GM18870 (cell line): Measurements from ENCODE around the gene MAPKBP1.

Experiments
- ATAC-seq: cut with Tn5 transposase; IDR thresholded peaks from one replicate; pipeline ENCODE4 v1.9.1; 2021; ENCODE audit warnings: moderate library complexity; ENCODE audit not compliant: unreplicated experiment

MAPKBP1 gene

DNA sequence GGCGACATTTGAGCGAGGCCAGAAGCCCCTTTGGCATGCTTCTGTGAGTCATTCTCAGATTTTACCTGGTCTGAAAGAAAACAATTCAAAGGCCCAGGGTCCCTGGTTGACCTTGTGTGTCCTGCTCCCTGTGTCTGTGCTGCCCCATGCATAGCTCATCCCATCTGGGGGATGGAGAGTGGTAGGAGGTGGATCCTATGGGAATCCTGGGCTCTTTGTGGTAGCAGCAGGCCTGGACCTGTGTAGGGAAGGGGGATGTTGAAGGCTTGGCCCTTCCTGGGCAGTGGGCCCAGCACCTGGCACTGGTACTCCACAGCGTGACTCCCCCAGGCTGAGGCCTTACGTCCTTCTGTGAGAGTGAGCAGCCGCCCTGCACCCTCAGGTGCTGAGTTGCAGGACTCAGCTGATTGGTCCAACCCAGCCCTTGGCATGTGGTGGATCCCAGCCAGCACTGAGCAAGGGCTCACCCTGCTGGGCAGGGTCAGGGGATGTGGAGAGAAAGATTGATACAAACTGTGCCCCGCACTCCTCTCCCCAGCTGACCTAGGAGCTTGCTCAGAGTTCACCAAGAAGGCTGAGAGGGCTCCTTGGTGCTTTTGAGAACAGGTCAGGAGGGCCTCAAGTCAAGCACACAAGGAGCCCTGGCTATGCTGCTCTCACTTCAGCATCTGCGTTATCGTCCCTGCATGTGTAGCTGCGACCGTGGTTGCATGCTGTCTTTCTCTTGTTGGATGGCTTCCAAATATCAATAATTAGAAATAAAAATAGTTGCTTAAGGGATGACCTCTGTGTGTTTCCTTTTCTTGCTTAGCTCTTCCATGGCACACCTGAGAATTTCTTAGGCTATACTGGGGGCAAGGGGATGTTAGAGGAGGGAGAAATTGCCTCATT, 32.3 kb downstream of the MAPKBP1 start:
- no peak for ATAC-seq

DNA sequence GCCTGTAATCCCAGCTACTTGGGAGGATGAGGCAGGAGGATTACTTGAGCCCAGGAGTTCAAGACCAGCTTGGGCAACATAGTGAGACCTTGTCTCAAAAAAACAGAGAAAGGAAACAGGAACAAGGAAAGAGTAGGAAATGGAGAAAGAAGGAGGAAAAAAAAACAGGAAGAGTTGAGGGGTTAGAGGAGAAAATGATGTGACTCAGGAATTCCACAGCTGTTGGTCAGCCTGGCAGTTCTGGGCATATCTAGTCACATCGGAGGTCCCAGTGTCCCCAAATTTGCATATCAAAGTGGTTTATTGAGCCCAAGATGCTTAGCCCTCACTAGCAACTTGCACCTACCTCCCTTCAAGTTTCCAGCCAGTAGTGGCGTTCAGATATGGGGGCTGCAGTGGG, 34.8 kb downstream of the MAPKBP1 start:
- ATAC-seq = no peak

DNA sequence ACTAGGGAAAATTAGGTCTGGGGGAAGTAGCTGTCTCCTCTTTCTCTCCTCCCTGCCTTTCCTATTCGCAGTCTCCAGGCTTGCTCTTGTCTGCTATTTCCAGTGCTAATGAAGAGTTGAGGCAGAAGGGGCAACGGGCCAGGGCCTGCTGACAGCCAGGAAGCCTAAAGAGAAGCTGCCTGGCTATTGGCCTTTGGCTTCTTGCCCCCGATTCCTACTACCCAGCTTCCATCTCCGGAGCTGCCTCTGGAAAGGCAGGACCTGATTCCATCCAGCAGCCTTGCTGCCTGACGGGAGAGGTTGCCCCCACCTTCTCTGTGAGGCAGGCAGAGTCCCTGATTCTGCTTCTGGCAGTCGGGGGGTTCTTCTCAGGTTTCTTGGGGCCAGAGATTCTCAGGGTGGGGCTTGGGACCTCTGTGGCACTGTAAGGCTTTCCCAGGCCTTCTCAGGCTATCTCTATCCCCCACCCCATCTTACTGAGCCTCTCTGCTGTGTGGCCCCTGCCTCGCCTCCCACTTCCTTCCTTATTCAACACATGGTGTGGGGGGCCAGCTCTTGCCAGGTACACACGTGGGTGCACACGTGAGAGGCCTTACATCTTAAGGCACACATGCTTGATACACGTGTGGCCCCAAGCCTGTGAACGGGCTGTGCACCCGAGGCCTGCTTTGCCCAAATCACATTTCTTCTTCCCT, 35.4 kb downstream of the MAPKBP1 start:
- no peak for ATAC-seq

DNA sequence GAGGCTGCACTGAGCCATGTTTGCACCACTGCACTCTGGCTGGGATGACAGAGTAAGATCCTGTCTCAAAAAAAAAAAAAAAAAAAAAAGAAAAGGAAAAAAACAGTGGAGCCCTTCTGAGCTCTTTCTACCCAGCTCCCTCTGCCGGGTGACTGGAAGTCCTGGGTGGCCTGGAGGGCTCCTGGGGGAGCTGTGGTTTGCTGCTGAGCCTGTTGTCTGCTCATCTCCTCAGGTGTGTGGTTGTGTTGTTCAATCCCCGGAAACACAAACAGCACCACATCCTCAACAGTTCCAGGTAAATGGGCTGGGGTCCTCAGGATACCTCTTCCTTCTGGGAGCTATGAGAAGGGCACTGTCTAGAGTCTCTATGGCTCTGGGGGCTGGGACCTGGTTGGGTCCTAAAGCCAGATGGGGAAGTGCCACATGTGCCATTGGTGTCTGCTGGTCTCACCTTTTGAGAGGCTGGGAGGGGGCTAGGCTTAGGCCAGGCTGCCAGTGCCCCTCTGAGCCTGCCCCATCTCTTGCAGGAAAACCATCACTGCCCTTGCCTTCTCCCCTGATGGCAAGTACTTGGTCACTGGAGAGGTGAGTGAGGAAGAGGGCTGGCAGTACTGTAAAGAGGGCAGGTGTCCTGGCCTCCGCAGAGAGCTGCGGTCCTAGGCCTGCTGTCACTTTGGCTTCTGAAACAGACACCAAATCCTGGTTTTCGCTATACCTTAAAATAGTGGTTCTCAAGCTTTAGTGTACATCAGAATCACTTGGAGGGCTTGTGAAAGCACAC, 36.6 kb downstream of the MAPKBP1 start:
- no peak for ATAC-seq

DNA sequence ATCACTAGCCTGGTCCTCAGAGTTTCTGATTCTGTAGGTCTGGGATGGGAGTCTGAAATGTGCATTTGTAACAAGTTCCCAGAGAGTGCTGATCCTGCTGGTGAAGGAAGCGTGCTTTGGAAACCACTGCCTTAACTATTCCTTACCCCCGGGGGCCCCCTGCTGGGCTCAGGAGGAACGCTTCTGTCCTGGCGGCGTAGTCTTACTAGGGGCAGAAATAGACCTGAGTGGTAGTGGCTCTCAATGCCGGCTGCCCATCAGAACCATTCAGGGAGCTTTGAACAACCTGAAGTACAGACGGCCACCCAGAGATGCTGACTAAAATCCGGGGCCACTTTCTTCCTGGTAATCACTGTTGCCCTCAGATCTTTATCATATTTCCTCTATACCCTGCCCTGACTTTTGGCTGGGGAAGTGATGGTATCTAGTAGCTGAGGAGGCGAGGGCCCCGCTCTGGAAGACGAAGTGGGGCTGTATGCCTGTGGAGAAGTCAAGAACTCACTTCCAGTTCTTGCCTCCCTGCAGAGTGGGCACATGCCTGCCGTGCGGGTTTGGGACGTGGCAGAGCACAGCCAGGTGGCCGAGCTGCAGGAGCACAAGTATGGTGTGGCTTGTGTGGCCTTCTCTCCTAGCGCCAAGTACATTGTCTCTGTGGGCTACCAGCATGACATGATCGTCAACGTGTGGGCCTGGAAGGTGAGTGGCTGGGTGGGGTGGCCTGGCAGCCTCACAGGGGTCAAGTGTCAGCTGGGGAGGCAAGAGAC, 37.3 kb downstream of the MAPKBP1 start:
- ATAC-seq = no peak

DNA sequence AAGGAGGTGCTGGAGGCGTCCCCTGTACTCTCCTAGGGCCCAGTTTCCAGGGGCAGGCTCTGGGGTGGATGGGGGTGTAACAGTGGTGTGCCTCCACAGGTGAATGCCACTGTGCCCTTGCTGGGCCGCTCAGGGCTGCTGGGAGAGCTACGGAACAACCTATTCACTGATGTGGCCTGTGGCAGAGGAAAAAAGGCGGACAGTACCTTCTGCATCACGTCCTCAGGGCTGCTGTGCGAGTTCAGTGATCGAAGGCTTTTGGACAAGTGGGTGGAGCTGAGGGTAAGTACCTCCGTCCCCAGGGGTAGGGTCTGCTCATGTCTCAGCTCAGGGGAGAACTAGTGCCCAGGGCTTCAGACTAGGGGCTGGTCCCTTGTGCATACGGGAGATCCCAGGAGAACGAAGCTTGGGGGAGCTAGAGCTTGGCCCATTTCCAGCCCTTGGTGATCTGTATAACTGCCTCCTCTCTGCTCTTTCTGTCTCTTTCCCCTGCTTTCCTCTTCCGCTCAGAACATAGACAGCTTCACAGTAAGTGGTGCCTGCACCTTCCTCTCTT, 38.6 kb downstream of the MAPKBP1 start:
- no peak for ATAC-seq

DNA sequence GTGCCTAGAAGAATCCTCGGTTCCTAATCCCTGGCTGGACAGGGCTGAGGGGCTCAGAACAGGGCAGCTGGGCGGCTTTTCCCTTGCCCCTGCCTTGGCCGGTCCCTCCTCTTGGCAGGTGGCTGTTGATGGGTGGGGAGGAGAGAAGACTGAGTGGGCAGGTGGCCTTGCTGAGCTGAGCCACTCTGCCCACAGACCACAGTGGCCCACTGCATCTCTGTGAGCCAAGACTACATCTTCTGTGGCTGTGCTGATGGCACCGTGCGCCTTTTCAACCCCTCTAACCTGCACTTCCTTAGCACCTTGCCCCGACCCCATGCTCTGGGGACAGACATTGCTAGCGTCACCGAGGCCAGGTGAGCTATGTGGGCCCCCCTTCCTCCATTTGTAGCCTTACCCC, 39.1 kb downstream of the MAPKBP1 start:
- ATAC-seq = no peak

DNA sequence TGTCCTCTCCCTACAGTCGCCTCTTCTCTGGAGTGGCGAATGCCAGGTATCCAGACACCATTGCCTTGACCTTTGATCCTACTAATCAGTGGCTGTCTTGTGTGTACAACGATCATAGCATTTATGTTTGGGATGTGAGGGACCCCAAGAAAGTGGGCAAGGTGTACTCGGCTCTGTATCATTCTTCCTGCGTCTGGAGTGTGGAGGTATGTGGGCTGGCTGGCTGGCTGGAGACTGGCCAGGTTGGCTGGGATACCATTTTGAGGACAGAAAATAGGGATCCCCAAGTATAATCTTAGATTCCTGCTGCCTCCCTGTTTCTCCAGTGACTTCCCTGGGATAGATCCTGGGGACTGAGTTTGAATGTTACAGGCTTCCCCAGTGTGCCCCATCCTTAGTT, 40.2 kb downstream of the MAPKBP1 start:
- ATAC-seq = no peak

DNA sequence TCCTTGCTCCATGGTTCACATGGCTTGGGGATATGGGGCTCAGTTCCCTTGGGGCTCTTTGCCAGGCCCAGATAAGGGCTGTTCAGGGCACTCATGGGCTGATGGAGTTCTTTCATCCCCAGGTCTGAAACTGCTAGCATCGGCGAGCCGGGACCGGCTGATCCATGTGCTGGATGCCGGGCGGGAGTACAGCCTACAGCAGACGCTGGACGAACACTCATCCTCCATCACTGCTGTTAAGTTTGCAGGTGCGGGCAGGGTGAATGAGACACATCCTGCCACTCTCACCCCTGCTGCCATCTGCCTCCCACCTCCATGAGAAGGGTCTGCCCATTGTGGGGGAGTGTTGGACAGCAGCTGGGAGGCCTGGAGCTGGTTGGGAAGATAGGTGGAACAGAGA, 42.5 kb downstream of the MAPKBP1 start:
- no peak for ATAC-seq

DNA sequence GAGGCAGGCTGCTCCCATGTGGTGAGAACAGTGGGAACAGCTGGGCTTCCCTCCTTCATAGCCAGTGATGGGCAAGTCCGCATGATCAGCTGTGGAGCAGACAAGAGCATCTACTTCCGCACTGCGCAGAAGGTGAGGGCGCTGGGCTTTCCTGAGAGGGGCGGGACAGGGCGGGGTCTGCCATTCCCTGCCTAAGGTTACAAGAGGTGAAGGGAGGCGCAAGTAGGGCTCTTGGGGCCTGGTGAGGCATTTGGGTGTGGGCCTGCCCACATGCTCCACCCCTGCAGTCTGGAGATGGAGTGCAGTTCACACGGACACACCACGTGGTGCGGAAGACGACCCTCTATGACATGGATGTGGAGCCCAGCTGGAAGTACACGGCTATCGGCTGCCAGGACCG, 43.0 kb downstream of the MAPKBP1 start:
- ATAC-seq = no peak

DNA sequence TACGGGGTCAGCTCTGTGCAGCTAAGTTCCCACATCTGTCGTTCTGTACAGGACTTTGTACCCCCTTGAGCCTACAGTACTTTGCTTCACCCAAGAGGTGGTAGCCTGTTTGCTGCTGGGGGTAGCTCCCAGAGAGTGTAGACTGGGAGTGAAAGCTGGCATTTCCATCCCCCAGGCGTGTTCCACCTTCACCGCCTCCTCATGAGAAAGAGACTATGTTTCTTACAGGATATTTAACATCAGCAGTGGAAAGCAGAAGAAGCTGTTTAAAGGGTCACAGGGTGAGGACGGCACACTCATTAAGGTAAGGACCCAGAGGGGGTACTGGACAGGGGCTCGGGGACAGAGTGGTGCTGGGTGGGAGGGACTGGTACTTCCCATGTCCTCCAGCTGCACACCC, 43.5 kb downstream of the MAPKBP1 start:
- no peak for ATAC-seq

DNA sequence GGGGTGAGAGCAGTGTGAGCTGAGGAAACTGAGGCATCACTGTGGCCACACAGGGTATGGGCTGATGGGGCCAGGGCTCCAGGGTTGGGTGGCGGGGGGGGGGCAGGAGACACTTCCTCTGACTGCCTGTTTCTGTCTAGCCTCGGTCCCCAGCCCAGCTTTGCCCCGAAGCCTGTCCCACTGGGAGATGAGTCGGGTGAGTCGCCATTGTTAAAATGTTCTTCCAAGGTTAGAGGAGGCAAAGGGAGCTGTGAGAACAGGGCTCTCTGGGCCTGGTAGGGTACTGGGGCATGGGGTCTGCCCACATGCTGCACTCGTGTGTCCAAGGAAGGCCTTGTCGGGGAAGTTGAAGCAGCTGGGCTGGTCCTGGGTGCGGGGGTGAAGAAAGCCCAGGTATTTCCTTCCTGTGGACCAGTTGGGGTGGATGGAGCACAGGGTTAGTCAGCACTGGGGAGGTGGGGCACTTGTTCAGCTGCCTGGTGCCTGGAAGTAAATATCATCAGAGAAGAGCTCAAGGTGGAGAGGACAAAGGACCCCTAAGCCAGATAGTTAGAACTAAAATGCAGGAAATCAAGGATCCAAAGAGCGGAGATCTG, 45.3 kb downstream of the MAPKBP1 start:
- ATAC-seq = no peak

DNA sequence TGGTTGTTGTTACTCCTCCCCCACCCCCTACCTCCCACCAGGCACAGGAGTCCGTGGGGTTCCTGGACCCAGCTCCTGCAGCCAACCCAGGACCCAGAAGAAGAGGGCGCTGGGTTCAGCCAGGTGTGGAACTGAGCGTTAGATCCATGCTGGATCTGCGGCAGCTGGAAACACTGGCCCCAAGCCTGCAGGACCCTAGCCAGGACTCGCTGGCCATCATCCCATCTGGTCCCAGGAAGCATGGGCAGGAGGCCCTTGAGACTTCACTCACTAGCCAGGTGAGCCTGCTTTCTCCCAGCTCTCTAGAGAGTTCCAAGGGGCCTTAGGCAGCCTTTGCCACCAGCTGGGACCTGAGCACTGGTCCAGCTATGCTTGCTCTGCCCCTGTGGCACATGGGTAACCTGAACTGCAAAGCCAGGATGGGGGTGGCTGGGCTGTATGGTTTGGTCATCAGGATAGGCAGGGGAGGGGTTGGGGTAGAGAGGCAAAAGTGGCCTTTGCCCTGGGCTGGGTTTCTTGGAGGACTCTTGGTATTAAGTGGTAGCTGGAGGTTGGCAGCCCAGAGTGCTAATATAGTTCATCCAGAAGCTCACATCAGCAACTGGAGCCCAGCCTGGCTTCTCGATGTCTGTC, 46.6 kb downstream of the MAPKBP1 start:
- no peak for ATAC-seq

DNA sequence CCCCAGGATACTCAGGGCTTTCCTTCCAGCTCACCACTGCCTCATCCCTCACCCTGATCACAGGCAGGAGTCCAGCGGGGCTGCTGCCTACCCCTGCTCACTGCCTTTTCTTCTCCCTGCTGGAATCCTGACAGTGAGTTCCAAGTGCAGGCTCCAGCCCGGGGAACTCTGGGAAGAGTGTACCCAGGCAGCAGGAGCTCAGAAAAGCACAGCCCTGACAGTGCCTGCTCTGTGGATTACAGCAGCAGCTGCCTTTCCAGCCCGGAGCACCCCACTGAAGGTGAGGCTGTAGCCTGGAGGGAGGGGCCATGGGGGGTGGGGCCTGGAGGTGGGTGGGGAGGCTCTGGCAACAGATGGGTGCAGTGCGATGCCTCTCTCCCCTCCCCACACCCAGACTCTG, 47.5 kb downstream of the MAPKBP1 start:
- no peak for ATAC-seq

DNA sequence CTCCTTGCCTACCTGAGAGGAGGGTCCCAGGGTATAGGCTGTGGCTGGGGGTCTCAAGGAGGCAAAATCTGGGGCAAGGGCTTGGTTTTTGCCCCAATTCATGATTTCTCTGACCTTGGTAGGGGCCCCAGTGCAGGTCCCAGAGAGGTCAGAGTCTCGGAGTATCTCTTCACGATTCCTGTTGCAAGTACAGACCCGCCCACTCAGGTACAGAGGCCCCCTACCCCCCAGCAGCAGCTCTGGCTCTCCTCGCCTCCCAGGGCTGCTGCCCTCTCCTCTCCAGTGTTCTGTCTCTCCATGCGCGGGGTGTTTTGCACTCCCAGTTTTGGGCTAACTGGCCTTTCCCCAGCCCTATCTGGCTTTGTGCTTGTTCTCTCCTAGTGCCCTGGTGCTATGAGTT, 48.2 kb downstream of the MAPKBP1 start:
- no peak for ATAC-seq

DNA sequence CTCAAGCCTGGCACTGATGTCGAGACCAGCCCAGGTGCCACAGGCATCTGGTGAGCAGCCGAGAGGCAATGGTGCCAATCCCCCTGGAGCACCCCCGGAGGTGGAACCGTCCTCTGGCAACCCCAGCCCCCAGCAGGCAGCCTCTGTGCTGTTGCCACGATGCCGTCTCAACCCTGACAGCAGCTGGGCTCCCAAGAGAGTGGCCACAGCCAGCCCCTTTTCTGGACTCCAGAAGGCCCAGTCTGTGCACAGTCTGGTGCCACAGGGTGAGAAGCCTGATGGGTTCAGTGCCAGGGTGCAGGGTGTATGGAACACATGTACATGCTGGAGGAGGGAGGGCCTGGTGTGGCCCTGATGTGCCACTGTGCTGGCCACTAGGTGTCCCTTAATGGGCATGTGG, 48.7 kb downstream of the MAPKBP1 start:
- ATAC-seq = no peak

DNA sequence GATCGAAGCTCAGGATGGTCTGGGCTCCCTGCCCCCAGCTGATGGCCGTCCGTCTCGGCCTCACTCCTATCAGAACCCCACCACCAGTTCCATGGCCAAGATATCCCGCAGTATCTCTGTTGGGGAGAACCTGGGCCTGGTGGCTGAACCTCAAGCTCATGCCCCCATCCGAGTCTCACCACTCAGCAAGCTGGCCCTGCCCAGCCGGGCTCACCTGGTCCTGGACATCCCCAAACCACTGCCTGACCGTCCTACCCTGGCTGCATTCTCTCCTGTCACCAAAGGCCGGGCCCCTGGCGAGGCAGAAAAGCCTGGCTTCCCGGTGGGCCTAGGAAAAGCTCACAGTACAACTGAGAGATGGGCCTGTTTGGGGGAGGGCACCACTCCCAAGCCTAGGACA, 49.2 kb downstream of the MAPKBP1 start:
- no peak for ATAC-seq

DNA sequence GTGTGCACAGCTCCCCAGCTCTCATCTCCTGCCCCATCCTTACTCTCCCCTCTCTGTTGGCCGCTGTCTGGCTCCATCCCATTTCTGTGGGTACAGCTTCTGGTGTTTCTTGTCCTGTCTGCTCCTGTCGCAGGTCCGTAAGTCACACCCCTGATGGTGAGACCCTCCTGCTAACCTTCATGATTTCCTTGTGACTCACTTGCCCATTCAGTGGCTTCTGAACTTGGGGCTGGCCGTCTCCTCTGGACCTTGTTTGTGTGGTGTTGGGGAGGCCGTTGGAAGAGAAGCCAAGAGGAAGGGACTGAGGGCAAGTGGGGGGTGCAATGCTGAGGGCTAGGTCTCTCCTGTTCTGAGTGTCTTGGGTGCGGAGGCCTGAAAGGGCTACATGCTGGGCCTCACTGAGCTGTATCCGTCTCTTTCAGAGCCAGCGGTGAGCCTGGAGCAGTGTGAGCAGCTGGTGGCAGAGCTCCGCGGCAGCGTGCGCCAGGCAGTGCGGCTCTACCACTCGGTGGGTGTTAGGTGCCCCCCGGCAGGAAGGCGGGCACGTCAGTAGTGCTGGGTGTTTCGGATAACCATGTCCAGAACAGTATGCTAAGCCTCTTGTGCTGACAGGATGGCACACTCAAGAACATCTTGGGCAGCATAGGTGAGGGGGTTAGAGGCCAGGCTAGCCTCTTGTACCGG, 49.9 kb downstream of the MAPKBP1 start:
- no peak for ATAC-seq

DNA sequence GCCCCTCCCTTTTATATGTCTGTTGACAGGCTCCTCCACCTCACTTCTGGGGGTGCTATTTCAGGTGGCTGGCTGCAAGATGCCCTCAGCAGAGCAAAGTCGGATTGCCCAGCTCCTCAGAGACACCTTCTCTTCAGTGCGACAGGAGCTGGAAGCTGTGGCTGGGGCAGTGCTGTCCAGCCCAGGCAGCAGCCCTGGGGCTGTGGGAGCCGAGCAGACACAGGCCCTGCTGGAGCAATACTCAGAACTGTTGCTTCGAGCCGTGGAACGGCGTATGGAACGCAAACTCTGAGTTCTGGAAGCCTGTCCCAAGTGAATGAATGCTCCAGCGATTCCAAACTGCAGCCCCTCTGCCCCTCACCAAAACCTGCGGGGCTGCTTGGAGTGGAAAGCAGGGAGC, 50.9 kb downstream of the MAPKBP1 start:
- no peak for ATAC-seq
